Breast epithelium (tissue), 3 donors: ENCODE data around the gene PLEKHA8.

Source experiments
- POLR2AphosphoS5 ChIP-seq, 3 donors: sonication (generic); formaldehyde crosslinking; IDR thresholded peaks; one replicate each; pipeline ENCODE4 v1.6.1; 2017; ENCODE audit warnings: antibody characterized with exemption in 3 of 3
- TF ChIP-seq, protein P1 (sequence below), 3 donors: fragments of 450-650 bp; IDR thresholded peaks; one replicate each; pipeline ENCODE4 v1.5.1; 2016 to 2017; ENCODE audit warnings: antibody characterized with exemption in 3 of 3, mild to moderate bottlenecking in 3 of 3, moderate library complexity in 3 of 3

DNA sequence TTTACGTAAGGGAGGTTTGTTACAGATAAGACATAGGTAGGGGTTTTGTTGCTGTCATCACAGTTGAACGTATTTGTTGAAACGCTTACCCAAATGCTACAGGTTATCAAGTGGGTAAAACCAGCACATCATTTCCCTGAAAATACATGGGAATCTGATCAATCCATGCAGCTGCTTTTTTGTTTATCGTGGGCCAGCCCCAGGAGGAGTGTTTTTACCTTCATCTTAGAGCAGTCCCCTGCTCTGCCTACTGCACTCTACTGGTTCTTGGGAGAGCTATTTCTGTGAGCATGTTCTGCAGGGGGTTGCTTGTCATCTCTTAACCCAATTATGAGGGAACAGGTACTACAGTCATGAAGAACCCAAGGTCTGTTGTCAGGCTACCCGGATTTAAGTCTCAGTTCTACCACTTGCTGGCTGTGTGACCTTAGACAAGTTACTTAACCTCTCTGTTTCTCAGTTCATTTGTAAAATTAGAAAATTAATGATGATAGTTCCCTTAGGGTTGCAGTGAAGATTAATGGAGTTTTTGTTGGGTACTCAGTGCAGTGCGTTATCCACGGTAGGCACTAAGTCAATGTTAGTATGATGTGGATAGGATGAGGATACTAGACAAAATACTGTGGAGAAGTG, 121.5 kb downstream of the PLEKHA8 start:
- no peak for TF ChIP-seq POLR2AphosphoS5 (IDR thresholded peaks at IDR 0.05)
- TF ChIP-seq, protein P1, sequence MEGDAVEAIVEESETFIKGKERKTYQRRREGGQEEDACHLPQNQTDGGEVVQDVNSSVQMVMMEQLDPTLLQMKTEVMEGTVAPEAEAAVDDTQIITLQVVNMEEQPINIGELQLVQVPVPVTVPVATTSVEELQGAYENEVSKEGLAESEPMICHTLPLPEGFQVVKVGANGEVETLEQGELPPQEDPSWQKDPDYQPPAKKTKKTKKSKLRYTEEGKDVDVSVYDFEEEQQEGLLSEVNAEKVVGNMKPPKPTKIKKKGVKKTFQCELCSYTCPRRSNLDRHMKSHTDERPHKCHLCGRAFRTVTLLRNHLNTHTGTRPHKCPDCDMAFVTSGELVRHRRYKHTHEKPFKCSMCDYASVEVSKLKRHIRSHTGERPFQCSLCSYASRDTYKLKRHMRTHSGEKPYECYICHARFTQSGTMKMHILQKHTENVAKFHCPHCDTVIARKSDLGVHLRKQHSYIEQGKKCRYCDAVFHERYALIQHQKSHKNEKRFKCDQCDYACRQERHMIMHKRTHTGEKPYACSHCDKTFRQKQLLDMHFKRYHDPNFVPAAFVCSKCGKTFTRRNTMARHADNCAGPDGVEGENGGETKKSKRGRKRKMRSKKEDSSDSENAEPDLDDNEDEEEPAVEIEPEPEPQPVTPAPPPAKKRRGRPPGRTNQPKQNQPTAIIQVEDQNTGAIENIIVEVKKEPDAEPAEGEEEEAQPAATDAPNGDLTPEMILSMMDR (IDR thresholded peaks at IDR 0.05) = no peak
